ENCODE results near the gene TCIRG1.

Gene TCIRG1

DNA sequence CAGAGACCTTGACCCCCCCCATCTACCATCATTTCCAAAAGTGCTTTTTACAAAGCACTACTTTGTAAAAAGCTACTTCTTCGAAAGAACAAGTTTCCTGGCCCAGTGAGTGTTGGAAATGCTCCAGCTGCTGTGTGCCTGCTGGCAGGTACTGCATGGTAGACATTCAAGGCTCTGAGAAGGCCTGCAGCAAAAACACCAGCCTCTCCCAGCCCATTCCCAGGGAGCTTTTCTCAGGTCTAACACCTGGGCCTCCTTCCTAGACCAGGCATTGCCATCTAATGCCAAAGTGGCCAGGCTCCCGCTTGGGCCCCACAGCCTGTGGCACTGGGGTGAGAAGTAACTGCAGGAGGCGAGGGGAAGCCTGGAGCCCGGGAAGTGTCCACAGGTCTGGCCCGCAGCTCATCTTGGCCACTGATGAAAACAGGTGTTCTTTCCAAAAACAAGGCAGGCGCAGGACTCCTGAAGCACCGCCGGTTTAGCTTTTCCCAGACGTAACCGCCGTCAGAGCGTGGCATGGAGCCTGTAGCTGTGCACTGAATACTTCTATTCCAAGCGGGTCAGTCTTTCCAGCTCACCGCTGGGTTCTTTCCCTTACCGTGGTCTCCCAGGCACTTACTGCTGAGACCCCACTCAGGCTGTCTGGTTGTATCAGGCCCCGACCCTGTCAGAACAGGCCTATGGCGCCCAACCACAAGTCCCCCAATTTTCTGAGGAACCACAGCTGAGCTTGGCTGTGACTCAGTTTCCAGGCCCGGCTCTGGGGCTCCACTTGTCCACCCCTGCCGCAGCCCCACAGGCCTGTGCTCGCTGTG, 1.2 kb upstream of the TCIRG1 start:
- peak in 5 of 51 donors; percentile 11 to 27 (median 16) for DNase-seq

DNA sequence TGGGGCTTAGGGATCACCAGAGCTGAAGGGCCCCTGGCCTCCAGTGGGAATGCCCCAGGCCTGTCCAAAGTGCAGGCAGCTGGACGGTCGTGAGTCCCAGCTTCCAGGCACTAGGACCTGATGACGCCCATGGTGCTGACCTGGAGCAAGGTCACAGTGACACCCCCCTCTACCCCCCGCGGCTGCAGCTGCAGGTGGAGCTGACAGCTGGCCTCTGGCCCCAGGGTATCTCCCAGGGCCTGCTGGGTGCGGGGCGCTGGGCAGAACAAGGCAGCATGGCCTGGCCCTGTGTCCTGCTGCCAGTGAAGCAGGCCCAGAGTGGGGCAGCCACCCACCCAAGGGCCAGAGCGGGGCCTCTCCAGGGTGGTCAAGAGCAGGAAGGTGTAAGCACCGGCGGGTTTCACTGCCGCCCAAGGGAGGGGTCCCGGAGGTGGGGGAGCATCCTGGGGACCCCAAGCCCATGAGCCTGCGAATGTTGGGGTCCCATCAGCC, 553 bp upstream of the TCIRG1 start:
- no peak for DNase-seq

DNA sequence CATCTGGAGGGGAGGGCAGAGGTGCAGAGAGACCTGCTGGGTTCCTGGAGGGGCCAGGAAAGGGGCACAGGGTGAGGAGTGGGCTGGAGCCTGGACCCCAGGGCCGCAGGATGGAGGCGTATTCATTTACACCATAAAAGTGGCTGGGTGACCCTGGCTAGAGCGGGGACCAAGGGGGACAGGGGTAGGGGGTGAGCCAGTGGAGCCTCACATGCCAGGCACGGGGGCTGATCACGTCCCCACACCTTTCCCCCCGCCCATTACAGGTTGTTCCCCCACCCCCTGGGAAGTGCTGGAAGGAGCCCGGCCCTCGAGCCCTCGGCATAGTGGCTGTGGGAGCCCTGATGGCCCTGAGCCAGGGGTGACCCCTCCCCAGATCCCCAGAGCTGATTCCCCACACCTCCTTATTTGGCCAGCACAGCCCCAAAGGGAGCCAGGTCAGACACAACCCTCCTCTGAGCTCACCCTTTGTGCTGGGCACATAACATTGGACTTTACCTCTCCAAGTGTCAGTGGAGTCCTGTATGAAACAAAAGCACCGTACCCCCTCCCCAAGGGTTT, 781 bp downstream of the TCIRG1 start:
- DNase-seq, result no peak

DNA sequence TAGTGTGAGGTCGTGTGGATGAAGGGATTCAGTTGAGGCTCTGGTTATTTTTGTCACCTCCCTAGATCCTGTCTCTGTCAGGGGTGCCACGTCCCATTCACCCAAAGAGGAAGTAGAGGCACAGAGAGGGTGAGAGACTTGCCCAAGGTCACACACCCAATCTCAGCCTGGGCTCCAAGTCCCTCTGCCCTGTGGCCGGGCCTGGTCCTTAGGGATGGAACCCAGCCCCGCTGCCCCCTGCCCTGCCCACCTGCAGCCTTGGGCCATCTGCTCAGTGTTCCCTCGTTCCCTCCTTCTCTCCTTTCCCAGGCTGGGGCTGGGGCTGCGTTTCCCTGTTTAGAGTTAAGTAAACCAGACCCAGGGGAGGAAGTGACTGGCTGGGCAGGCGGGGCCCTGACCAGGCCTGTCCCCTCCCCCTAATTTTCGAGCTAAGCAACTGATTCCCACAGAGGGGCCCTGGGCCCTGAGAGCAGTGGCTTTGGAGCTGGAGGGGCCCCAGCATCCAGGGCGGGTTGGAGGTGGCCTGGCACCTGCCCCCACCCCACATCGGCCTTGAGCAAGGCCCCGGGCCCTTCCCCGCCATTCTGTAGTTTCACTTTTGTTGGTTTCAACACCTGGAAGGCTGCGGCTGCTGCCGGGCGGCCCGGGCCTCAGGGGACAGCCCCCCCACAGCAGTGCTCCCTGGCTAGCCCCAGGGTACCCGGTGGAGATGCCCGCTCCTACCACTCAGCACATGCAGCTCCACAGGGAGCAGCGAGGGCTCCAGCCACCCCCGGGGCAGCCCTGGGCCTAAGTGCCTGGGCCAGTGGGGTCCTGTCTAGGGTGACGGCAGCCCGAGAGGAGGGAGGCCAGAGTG, 1.5 kb downstream of the TCIRG1 start:
- peak in 3 of 51 donors; percentile 19 to 36 (median 27) for DNase-seq

GRCh38 chr11:68040957-68041591, 2.2 kb downstream of the TCIRG1 start:
- DNase-seq, result no peak

DNA sequence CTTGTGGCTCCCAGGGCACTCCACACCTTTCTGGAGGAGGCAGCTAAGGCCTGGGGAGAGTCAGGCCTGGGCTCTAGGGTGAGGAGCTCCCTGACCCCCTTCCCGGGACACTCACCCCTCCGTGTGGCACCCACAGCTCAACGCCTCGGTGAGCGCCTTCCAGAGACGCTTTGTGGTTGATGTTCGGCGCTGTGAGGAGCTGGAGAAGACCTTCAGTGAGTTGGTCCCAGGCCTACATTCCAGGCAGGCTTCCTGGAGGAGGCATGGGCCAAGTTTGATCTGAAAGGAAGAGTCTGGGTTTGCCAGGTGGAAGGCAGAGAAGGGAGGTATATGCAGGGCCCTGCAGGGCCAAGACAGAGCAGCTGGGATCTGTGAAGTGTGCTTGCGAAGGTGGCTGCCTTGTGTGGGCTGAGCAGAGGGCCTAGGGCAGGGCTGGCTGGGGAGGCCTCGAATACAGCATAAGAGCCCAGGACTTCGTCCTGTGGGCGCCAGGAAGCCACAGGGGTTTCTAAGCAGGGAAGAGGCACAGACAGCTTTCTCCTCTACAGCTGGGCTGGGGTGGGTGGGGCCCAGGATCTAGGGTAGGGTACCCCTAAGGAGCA, 2.9 kb downstream of the TCIRG1 start:
- no peak for DNase-seq

DNA sequence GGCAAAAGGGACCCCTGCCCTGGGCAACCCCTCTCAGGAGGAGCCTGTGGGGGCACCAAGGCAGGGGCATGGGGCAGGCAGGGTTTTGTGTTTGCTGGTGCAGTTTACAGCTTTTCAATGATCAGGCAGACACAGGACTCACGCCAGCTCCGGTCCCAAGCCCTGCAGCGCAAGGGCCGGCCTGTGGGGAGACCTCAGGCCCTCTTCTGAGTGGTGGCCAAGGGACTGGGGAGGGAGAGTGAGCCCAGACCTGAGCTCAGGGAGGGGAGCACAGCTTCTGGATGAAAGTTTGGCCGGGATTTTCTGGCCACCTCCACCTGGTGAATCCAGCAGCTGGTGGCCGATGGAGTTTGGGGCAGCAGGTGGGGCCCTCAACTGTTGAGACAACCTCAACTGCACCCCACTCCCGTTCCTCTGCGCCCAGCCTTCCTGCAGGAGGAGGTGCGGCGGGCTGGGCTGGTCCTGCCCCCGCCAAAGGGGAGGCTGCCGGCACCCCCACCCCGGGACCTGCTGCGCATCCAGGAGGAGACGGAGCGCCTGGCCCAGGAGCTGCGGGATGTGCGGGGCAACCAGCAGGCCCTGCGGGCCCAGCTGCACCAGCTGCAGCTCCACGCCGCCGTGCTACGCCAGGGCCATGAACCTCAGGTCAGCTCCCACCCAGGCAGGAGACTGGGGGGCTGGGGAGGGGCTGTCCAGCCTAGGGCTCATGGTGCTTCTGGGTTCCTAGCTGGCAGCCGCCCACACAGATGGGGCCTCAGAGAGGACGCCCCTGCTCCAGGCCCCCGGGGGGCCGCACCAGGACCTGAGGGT, 3.6 kb downstream of the TCIRG1 start:
- DNase-seq, result peak in 1 of 51 donors; percentile 88

GRCh38 chr11:68043029-68043348, 4.2 kb downstream of the TCIRG1 start:
- DNase-seq, result no peak

- DNase-seq, result no peak
These were observed 4.7 kb downstream of the TCIRG1 start for GRCh38 chr11:68043349-68044144.

GRCh38 chr11:68044145-68044813, 5.5 kb downstream of the TCIRG1 start:
- DNase-seq, result no peak

GRCh38 chr11:68044898-68045351, 6.1 kb downstream of the TCIRG1 start:
- no peak for DNase-seq

- DNase-seq, result peak in 5 of 51 donors; percentile 15 to 35 (median 26)
These were observed 8.8 kb downstream of the TCIRG1 start for GRCh38 chr11:68047437-68048290.

- DNase-seq, result no peak
These were observed 10.1 kb downstream of the TCIRG1 start for GRCh38 chr11:68048681-68049508.

DNA sequence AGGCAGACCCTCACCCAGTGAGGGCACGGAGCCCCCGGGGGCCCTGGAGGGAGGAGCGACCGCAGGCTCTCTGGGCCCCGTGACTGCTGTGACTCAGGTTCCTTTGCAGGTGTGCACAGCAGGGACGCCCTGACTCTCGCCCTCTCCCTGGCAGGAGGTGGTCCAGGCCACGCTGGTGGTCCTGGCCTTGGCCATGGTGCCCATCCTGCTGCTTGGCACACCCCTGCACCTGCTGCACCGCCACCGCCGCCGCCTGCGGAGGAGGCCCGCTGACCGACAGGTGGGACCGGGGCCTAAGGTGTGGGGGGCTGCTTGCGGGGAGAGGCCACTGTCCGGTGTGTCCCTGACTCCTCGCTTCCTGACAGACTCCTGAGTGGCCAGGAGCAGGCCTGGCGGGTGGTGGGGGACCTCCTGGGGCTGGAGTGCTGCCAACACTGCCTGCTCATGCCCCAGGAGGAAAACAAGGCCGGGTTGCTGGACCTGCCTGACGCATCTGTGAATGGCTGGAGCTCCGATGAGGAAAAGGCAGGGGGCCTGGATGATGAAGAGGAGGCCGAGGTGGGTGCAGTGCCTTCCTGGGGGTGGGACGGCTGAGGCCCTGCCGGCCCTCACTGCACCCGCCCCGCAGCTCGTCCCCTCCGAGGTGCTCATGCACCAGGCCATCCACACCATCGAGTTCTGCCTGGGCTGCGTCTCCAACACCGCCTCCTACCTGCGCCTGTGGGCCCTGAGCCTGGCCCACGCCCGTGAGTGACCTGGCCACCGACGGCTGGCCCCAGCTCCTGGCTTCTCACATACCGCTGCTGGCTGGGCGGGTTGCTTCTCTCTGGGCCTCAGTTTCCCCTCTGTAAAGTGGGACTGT, 10.9 kb downstream of the TCIRG1 start:
- DNase-seq, result peak in 1 of 51 donors; percentile 21

- no peak for DNase-seq
These were observed 11.6 kb downstream of the TCIRG1 start for GRCh38 chr11:68050371-68050841.
